Measurements from ENCODE around the gene CARD11. TPM values are rescaled to one million over a fixed set of nuclear protein-coding genes. Genes with fewer than 3 reads are reported as not detected.

CARD11 gene
- total and polyA plus RNA-seq, 11 donors = 0.15 to 3.2 (median 0.33) TPM; not detected in 2

- Histone ChIP-seq H3K27me3 (no peaks in the 10 kb centered on the region), H3K36me3 (no peaks in the 10 kb centered on the region), H3K27ac (no peak overlapping the region), H3K9me3 (peaks cover 0 to 23% (median 0%) of the 10 kb centered on the region in 12 donors), H3K4me3 (no peak overlapping the region), H3K4me1 (no peaks in the 10 kb centered on the region)
- 65 to 76% (median 71%) methylated on average over 5 of the region's 5 CpGs for WGBS, 4 donors
- no peak for ATAC-seq
- TF ChIP-seq CTCF (IDR thresholded peaks at IDR 0.05) = no peak
- TF ChIP-seq POLR2A (IDR thresholded peaks at IDR 0.05) = no peak
- no peak for DNase-seq
- intact Hi-C loops (cut with DNase I) = no loop called here
Measured at GRCh38 chr7:3080106-3080505, 36.4 kb upstream of the CARD11 start.

DNA sequence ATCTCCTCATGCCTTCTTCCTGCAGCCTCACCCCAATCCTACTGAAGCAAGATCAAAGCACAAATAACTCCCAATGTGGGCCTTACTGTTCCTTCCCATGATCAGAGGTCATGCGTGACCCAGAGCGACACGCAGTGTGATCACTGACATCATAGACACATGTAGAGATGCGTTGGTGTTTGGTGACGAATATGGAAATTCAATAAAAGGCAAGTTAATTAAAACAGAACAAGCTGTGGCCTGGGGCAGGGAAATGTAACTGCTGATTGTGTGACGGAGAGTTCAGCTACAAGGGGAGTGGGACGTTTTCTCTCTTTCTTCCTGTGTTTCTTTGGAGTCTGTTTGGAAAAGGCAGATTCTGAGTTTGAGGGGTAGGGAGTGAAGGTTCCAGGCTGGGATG, 34.8 kb upstream of the CARD11 start:
- WGBS, 4 donors = 71 to 79% (median 75%) methylated on average over 7 of the region's 7 CpGs
- ATAC-seq = no peak
- intact Hi-C loops (cut with DNase I) = no loop called here

GRCh38 chr7:3076700-3077099, 33.0 kb upstream of the CARD11 start:
- Histone ChIP-seq H3K36me3 (no peaks in the 10 kb centered on the region), H3K4me3 (no peak overlapping the region), H3K27me3 (no peaks in the 10 kb centered on the region), H3K9me3 (peaks cover 0 to 25% (median 0%) of the 10 kb centered on the region in 12 donors), H3K4me1 (no peaks in the 10 kb centered on the region), H3K27ac (no peak overlapping the region)
- ATAC-seq = no peak
- intact Hi-C loops (cut with DNase I) = no loop called here
- no peak for DNase-seq
- WGBS, 4 donors = 77 to 90% (median 84%) methylated on average over 4 of the region's 4 CpGs
- no peak for TF ChIP-seq POLR2A (IDR thresholded peaks at IDR 0.05)
- no peak for TF ChIP-seq CTCF (IDR thresholded peaks at IDR 0.05)

More for the DNA sequence above, 34.8 kb upstream of the CARD11 start:
- no peak overlapping the region for H3K4me3 ChIP-seq
- H3K4me1 ChIP-seq = no peaks in the 10 kb centered on the region
- no peaks in the 10 kb centered on the region for H3K27me3 ChIP-seq
- H3K9me3 ChIP-seq = peaks cover 0 to 25% (median 0%) of the 10 kb centered on the region in 12 donors
- no peak overlapping the region for H3K27ac ChIP-seq
- no peaks in the 10 kb centered on the region for H3K36me3 ChIP-seq
- TF ChIP-seq CTCF (IDR thresholded peaks at IDR 0.05) (no peak), POLR2A (IDR thresholded peaks at IDR 0.05) (no peak)
- DNase-seq = no peak

GRCh38 chr7:3076163-3076562, 32.5 kb upstream of the CARD11 start:
- intact Hi-C loops (cut with DNase I) = no loop called here
- TF ChIP-seq CTCF (IDR thresholded peaks at IDR 0.05) = no peak
- no peak for TF ChIP-seq POLR2A (IDR thresholded peaks at IDR 0.05)
- no peaks in the 10 kb centered on the region for H3K36me3 ChIP-seq
- DNase-seq (no peak), ATAC-seq (no peak)
- 60 to 76% (median 71%) methylated on average over 3 of the region's 3 CpGs for WGBS, 4 donors
- no peak overlapping the region for H3K4me3 ChIP-seq
- H3K4me1 ChIP-seq = no peaks in the 10 kb centered on the region
- no peaks in the 10 kb centered on the region for H3K27me3 ChIP-seq
- H3K9me3 ChIP-seq = peaks cover 0 to 25% (median under 1%) of the 10 kb centered on the region in 12 donors
- H3K27ac ChIP-seq = no peak overlapping the region

Data from heart left ventricle (tissue), 16 donors.